Fibroblast of gingiva (primary cell): ENCODE measurements around the gene AHCYL2.
"Not testable (repeated sequence)": the region's sequence is repeated elsewhere in the genome, so short reads cannot be mapped to it uniquely, and the experiment has no call there.

Experiments used
- DNase-seq: peaks from one replicate; pipeline ENCODE4 v3.0.0-alpha.2; 2011; ENCODE audit warnings: low read depth

The AHCYL2 gene

GRCh38 chr7:129426482-129426881 is 201.7 kb downstream of the AHCYL2 start:
- DNase-seq: no peak

GRCh38 chr7:129427526-129428045 is 202.8 kb downstream of the AHCYL2 start:
- no peak for DNase-seq

GRCh38 chr7:129431911-129432643 is 207.2 kb downstream of the AHCYL2 start:
- peak; percentile 41 for DNase-seq

- DNase-seq: peak; percentile 72
These were observed 209.2 kb downstream of the AHCYL2 start, which contains the start of gene STRIP2 for GRCh38 chr7:129433847-129434674. TSS of gene STRIP2 (plus strand) at chr7:129434432. CDS start at chr7:129434473, 41 bp downstream.

- no peak for DNase-seq
These were observed 210.0 kb downstream of the AHCYL2 start for GRCh38 chr7:129434675-129435318.

- no peak for DNase-seq
These were observed 210.6 kb downstream of the AHCYL2 start for GRCh38 chr7:129435414-129435829.

- no peak for DNase-seq
These were observed 211.6 kb downstream of the AHCYL2 start for GRCh38 chr7:129436335-129436923.

- no peak for DNase-seq
These were observed 212.4 kb downstream of the AHCYL2 start for GRCh38 chr7:129437190-129437589.

- DNase-seq: no peak
These were observed 213.5 kb downstream of the AHCYL2 start for GRCh38 chr7:129438281-129438838.

- DNase-seq: peak; percentile 33
These were observed 214.2 kb downstream of the AHCYL2 start for GRCh38 chr7:129438839-129439651.

- DNase-seq: no peak
These were observed 215.3 kb downstream of the AHCYL2 start for GRCh38 chr7:129439963-129440625.

GRCh38 chr7:129443612-129444011 is 218.8 kb downstream of the AHCYL2 start:
- DNase-seq: no peak

- not testable (repeated sequence) for DNase-seq
These were observed 219.9 kb downstream of the AHCYL2 start for GRCh38 chr7:129444776-129445175.

GRCh38 chr7:129446925-129447324 is 222.1 kb downstream of the AHCYL2 start:
- peak; percentile 35 for DNase-seq

- not testable (repeated sequence) for DNase-seq
These were observed 222.6 kb downstream of the AHCYL2 start for GRCh38 chr7:129447445-129447844.

- DNase-seq: not testable (repeated sequence)
These were observed 223.8 kb downstream of the AHCYL2 start for GRCh38 chr7:129448608-129449007.

- DNase-seq: no peak
These were observed 225.5 kb downstream of the AHCYL2 start for GRCh38 chr7:129450295-129450694.

GRCh38 chr7:129452589-129453231 is 227.9 kb downstream of the AHCYL2 start:
- no peak for DNase-seq

GRCh38 chr7:129453510-129454248 is 228.8 kb downstream of the AHCYL2 start:
- no peak for DNase-seq
